NCI-H2107 treated with DMSO at 0.1 percent for 48 hours (cell line): ENCODE results near the gene MUC12.
"Not testable (repeated sequence)": the region's sequence is repeated elsewhere in the genome, so short reads cannot be mapped to it uniquely, and the experiment has no call there.

Experiments used
- DNase-seq: peaks from one replicate; lab custom pipeline; 2025; ENCODE audit not compliant: unreplicated experiment; lab: John Stamatoyannopoulos, UW

The MUC12 gene

GRCh38 chr7:100969066-100969615 lies at the start of gene MUC12:
Gene MUC12 (plus strand): TSS chr7:100969565. CDS start chr7:100969623, 58 bp downstream.
- DNase-seq, result no peak

GRCh38 chr7:100919779-100920437 lies 49.5 kb upstream of the MUC12 start:
- DNase-seq, result not testable (repeated sequence)

GRCh38 chr7:100921039-100921438 lies 48.3 kb upstream of the MUC12 start:
- no peak for DNase-seq

- not testable (repeated sequence) for DNase-seq
Measured at GRCh38 chr7:100923616-100924015, 45.7 kb upstream of the MUC12 start.

- DNase-seq, result no peak
Measured at GRCh38 chr7:100929808-100930174, 39.6 kb upstream of the MUC12 start.

GRCh38 chr7:100933734-100934133 lies 35.6 kb upstream of the MUC12 start:
- DNase-seq, result no peak

- DNase-seq, result not testable (repeated sequence)
Measured at GRCh38 chr7:100935381-100935780, 34.0 kb upstream of the MUC12 start.

- DNase-seq, result not testable (repeated sequence)
Measured at GRCh38 chr7:100936167-100936566, 33.2 kb upstream of the MUC12 start.

GRCh38 chr7:100942045-100942774 lies 27.2 kb upstream of the MUC12 start:
- DNase-seq, result no peak

- DNase-seq, result no peak
Measured at GRCh38 chr7:100943693-100944092, 25.7 kb upstream of the MUC12 start.

GRCh38 chr7:100944138-100944537 lies 25.2 kb upstream of the MUC12 start:
- DNase-seq, result no peak

- DNase-seq, result no peak
Measured at GRCh38 chr7:100946111-100946510, 23.3 kb upstream of the MUC12 start.

GRCh38 chr7:100946766-100947365 lies 22.5 kb upstream of the MUC12 start:
- DNase-seq, result no peak

- DNase-seq, result no peak
Measured at GRCh38 chr7:100947792-100948191, 21.6 kb upstream of the MUC12 start.

- DNase-seq, result no peak
Measured at GRCh38 chr7:100949227-100949932, 20.0 kb upstream of the MUC12 start, which contains the start of gene MUC3A. Gene MUC3A (plus strand): TSS chr7:100949534. CDS start chr7:100949625, 91 bp downstream.

GRCh38 chr7:100949933-100950443 lies 19.4 kb upstream of the MUC12 start:
- no peak for DNase-seq

- no peak for DNase-seq
Measured at GRCh38 chr7:100951172-100951571, 18.2 kb upstream of the MUC12 start.

- no peak for DNase-seq
Measured at GRCh38 chr7:100951888-100952560, 17.3 kb upstream of the MUC12 start.

GRCh38 chr7:100952641-100953040 lies 16.7 kb upstream of the MUC12 start:
- DNase-seq, result no peak

GRCh38 chr7:100957832-100958421 lies 11.4 kb upstream of the MUC12 start:
- no peak for DNase-seq
